CD4-positive, alpha-beta T cell treated with Interleukin-21 for 1 hour (primary cell): ENCODE results near the gene COX7C.
A peak's percentile ranks its signal among the peaks of the same experiment; 100 is the strongest.
"Not testable (repeated sequence)": the region's sequence is repeated elsewhere in the genome, so short reads cannot be mapped to it uniquely, and the experiment has no call there.

ENCODE experiments used
- DNase-seq: peaks from one replicate; pipeline ENCODE4 v3.0.0-alpha.2; 2020

The COX7C gene, protein sequence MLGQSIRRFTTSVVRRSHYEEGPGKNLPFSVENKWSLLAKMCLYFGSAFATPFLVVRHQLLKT

GRCh38 chr5:86617756-86618576 lies at the start of gene COX7C:
TSS of gene COX7C (plus strand) at chr5:86617941. CDS start at chr5:86618056, 115 bp downstream.
- DNase-seq: peak; percentile 97

- DNase-seq: not testable (repeated sequence)
These were observed 48.0 kb upstream of the COX7C start for GRCh38 chr5:86569522-86570426.

DNA sequence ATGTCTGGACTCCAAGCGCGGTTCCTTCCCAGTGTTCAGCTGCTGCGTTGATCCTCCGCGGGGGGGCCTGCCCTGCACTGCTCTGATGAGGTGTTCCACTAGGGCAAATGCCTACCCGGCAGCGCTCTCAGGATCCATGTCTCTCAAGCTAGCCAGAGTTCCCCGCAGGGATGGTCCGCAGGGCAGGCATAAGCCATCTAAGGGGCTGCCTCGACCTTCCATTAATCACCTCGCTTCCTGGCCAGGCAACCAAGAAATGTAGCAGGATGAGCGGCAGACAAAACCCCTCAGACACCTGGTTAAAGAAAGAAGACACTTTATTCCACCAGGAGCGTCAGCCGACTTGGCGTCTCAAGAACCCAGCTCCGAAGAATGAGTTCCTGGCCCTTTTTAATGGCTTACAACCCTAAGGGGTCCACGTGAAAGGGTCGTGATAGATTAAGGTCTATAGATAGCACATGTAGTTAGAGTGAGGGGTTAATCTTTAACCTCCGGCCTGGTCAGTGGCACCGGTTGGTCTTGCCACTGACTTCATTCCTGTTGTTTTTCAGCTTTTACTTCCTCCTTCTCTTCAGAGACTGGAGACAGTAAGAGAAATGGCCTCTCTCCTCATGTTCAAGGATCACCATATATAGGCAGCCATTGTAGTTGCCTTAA lies 47.2 kb upstream of the COX7C start:
- no peak for DNase-seq

GRCh38 chr5:86571109-86571508 lies 46.6 kb upstream of the COX7C start:
- DNase-seq: not testable (repeated sequence)

- no peak for DNase-seq
These were observed 44.8 kb upstream of the COX7C start for GRCh38 chr5:86572825-86573517.

- DNase-seq: no peak
These were observed 38.2 kb upstream of the COX7C start for GRCh38 chr5:86579502-86579901.

GRCh38 chr5:86596476-86596875 lies 21.3 kb upstream of the COX7C start:
- no peak for DNase-seq

GRCh38 chr5:86605881-86606280 lies 11.9 kb upstream of the COX7C start:
- no peak for DNase-seq

GRCh38 chr5:86613455-86613854 lies 4.3 kb upstream of the COX7C start:
- DNase-seq: no peak

- no peak for DNase-seq
These were observed 409 bp upstream of the COX7C start for GRCh38 chr5:86617309-86617755.

DNA sequence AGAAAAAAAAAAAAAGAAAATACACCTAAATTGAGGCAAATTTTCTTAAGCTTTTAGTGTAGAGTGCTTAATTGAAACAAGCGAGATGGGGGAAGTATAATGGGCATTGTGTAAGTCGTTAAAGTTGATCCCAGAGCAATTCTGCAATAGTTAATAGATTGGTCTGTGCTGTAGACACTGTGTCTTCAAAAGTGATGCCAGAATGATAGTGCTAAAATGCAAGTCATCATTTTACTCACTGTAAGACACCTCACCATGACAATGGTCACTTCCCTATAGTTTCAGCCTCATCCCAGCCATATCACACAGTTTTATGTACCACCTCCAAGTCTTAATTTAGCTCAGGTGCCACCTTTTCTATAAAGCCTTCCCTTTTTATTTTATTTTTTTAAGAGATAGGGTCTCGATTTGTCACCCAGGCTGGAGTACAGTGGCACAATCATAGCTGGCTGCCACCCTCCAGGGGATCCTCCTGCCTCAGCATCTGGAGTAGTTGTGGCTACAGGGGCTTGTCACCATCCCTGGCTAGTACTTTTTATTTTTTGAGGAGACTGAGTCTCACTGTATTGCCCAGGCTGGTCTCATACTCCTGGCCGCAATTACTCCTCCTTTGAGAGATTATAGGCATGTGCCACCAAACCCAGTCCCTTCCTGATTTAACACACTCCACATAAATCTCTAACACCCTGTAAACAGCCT lies 6.2 kb downstream of the COX7C start:
- no peak for DNase-seq

- no peak for DNase-seq
These were observed 7.4 kb downstream of the COX7C start for GRCh38 chr5:86625148-86625547.

- no peak for DNase-seq
These were observed 8.4 kb downstream of the COX7C start for GRCh38 chr5:86626149-86626548.

- no peak for DNase-seq
These were observed 13.4 kb downstream of the COX7C start for GRCh38 chr5:86631165-86631564.

GRCh38 chr5:86640998-86641397 lies 23.3 kb downstream of the COX7C start:
- DNase-seq: no peak

GRCh38 chr5:86644843-86645242 lies 27.1 kb downstream of the COX7C start:
- DNase-seq: no peak

DNA sequence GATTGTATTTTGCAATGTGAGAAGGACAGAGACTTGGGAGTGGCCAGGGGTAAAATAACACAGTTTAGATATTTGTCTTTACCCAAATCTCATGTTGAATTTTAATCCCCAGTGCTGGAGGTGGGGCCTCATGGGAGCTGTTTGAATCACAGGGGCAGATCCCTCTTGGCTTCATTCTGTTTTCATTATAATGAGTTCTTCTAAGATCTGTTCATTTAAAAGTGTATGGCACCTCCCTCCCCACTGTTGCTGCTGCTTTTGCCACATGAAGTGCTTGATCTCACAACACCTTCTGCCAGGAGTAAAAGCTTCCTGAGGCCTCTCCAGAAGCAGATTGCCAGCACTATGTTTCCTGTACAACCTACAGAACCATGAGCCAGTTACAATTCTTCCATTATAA lies 28.1 kb downstream of the COX7C start:
- DNase-seq: no peak

GRCh38 chr5:86646671-86647070 lies 28.9 kb downstream of the COX7C start:
- no peak for DNase-seq

DNA sequence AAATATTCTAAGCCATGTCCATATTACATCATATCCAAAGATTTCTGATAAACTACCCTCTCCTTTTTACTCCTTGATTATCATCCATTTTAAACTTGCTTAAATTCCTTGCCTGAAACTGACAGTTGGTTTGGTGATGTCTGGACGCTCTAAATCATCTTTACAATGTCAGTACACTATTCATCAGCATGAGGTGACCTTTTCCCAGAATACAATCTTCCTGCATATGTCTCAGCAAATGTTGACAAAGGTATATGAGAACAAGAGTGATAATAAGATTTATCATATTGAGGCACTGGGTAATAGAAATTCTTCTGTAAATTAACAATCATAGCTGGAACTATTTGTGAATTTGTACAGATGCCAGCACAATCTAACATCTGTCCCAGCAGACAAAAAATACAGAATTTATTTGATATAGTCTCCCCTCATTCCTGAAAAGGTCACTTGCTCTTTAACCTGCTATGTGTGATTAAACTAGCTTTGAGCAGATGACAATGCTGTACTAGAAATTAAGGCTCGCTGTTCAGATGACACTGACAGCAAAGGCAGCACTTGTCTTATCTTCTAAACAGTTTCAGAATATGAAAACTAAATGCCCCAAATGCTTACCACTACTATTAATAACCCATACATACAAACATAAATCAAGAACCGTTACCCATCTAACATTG lies 32.2 kb downstream of the COX7C start:
- no peak for DNase-seq

GRCh38 chr5:86660771-86661170 lies 43.0 kb downstream of the COX7C start:
- not testable (repeated sequence) for DNase-seq

- DNase-seq: no peak
These were observed 46.4 kb downstream of the COX7C start for GRCh38 chr5:86664173-86664572.
